ENCODE measurements around the gene LRP6. TPM values are rescaled to one million over a fixed set of nuclear protein-coding genes. Genes with fewer than 3 reads are reported as not detected.

The LRP6 gene
- polyA plus RNA-seq, 5 donors = 37.5 to 66.2 (median 62.3) TPM

DNA sequence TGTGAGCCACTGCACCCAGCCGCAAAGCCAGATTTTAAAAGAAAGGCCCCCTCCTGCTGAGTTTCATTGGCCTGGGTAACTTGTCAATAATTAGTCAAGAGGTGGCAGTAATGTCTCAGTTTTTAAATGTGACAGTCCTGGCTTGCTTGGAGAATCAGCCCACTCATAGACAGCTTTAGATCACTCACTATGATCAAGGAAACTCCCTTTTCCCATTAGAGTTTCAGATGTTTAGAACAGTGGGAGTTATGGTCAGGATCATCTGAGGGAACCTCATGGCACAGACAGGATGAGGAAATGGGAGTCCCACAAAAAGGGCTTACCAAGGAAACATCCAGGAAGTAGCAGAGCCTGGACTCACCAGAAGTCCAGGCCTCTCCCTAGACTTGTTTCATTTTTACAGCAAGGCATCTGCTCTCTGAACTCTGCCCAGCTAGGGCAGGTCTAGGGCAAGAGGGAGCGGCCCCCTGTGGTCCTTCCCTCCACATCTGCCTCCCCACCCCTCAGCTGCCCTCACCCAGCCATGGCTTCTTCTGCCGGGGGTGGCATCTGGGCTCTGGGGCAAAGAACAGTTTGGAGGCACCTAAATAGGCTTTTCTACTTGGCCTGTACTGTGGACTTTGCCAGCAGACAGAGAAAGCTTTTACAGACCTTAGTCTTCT is 184.9 kb downstream of the LRP6 start:
- DNase-seq = no peak

DNA sequence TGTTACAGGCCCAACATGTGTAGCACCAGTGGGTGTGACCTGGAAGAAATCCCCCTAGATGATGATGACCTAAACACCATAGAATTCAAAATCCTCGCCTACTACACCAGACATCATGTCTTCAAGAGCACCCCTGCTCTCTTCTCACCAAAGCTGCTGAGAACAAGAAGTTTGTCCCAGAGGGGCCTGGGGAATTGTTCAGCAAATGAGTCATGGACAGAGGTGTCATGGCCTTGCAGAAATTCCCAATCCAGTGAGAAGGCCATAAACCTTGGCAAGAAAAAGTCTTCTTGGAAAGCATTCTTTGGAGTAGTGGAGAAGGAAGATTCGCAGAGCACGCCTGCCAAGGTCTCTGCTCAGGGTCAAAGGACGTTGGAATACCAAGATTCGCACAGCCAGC is 187.6 kb downstream of the LRP6 start:
- DNase-seq = no peak

- DNase-seq = no peak
These were observed 194.6 kb downstream of the LRP6 start for GRCh38 chr12:12072064-12072760.

GRCh38 chr12:12070674-12071656 is 195.9 kb downstream of the LRP6 start, which contains the start of gene BCL2L14:
BCL2L14 (plus strand) TSS chr12:12070939; CDS start chr12:12079306, 8,367 bp downstream.
- no peak for DNase-seq

DNA sequence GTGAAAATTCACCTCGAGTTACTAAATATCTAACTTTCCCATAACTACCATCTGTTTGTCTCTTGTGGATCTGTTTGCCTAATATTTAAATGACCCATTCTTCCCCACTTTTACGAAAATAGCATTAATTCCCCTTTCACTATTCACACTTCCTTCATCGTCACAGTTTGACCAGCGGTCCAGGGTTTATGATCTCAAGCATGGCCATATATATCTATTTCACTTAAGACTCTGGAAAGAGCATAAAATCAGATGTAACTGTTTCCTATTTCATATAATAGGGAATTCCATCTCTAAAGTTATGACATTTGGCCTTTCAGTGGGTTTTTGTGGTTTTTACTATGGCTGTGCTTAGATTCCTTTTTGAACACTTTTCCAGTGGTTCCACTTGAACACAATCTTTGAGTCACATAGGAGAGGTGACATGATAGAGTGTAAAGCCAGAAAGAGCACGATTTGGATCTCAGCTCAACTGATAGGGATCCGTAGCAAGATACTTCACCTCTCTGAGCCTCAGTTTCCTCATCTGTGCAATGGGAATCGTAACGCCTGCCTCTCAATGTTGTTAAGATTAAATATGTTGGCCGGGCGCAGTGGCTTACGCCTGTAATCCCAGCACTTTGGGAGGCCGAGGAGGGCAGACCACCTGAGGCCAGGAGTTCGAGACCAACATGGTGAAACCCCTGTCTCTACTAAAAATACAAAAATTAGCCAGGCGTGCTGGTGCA is 196.9 kb downstream of the LRP6 start:
- no peak for DNase-seq

- DNase-seq = no peak
These were observed 198.1 kb downstream of the LRP6 start for GRCh38 chr12:12068751-12069150.

Other genes starting within 250 kb of the LRP6 start
- gene BCL2L14, start 196.1 kb downstream of the LRP6 start, polyA plus RNA-seq (ENCODE audit: insufficient read depth in 1 of 5, insufficient read length in 5 of 5, low replicate concordance in 1 of 5) = under 1 TPM; 0.33 to 0.69 (median 0.56) TPM
- 10 to 100 TPM; 22.1 to 32.4 (median 30.3) TPM for gene MANSC1, start 83.2 kb upstream of the LRP6 start, polyA plus RNA-seq (ENCODE audit: insufficient read depth in 1 of 5, insufficient read length in 5 of 5, low replicate concordance in 1 of 5)
- gene BORCS5, start 90.0 kb upstream of the LRP6 start, polyA plus RNA-seq (ENCODE audit: insufficient read depth in 1 of 5, insufficient read length in 5 of 5, low replicate concordance in 1 of 5) = 1 to 10 TPM; 7.1 to 8.8 (median 8.3) TPM